Right atrium auricular region (tissue), 2 donors: ENCODE data around the gene SULT1A2. TPM values are rescaled to one million over a fixed set of nuclear protein-coding genes. Genes with fewer than 3 reads are reported as not detected.
"Not testable (repeated sequence)": the region's sequence is repeated elsewhere in the genome, so short reads cannot be mapped to it uniquely, and the experiment has no call there.

Source experiments
- DNase-seq: peaks from one replicate; pipeline ENCODE4 v3.0.0-alpha.2; 2019; ENCODE audit warnings: low spot score
- H3K27ac ChIP-seq, 2 donors: fragments of 200-600 bp; sonication (generic); 1 replicate in 1 of 2; 2 replicates in 1 of 2; pipeline ENCODE4 v1.5.1; 2016 to 2019
- H3K27me3 ChIP-seq, 2 donors: fragments of 200-600 bp; sonication (generic); one replicate each; pipeline versions ENCODE4 v1.5.1 to v1.6.0; 2017 to 2019
- H3K36me3 ChIP-seq: fragments of 200-600 bp; sonication (generic); one replicate; pipeline ENCODE4 v1.5.1; 2016
- H3K4me1 ChIP-seq, 2 donors: fragments of 200-600 bp; sonication (generic); one replicate each; pipeline versions ENCODE4 v1.5.1 to v1.6.0; 2017 to 2019
- H3K4me3 ChIP-seq, 2 donors: fragments of 200-600 bp; sonication (generic); 1 replicate in 1 of 2; 2 replicates in 1 of 2; pipeline ENCODE4 v1.5.1; 2017 to 2019; ENCODE audit warnings: mild to moderate bottlenecking in 1 of 2, moderate library complexity in 1 of 2
- H3K9me3 ChIP-seq, 2 donors: fragments of 200-600 bp; sonication (generic); one replicate each; pipeline ENCODE4 v1.5.1; 2019
- total RNA-seq, 2 donors: library from RNA; depleted of rRNA; stranded (reverse); fragments of >200 nt; gene quantifications; one replicate each; pipeline ENCODE4 v1.1.0, GENCODE V29; 2016
- TF ChIP-seq, protein P1 (sequence below), 2 donors: fragments of 200-600 bp; sonication (generic); IDR thresholded peaks; one replicate each; pipeline ENCODE4 v1.5.1; 2019; ENCODE audit warnings: antibody characterized with exemption in 2 of 2

The SULT1A2 gene
- total RNA-seq, 2 donors from 2014 or later: 1.9 to 2.7 TPM

DNA sequence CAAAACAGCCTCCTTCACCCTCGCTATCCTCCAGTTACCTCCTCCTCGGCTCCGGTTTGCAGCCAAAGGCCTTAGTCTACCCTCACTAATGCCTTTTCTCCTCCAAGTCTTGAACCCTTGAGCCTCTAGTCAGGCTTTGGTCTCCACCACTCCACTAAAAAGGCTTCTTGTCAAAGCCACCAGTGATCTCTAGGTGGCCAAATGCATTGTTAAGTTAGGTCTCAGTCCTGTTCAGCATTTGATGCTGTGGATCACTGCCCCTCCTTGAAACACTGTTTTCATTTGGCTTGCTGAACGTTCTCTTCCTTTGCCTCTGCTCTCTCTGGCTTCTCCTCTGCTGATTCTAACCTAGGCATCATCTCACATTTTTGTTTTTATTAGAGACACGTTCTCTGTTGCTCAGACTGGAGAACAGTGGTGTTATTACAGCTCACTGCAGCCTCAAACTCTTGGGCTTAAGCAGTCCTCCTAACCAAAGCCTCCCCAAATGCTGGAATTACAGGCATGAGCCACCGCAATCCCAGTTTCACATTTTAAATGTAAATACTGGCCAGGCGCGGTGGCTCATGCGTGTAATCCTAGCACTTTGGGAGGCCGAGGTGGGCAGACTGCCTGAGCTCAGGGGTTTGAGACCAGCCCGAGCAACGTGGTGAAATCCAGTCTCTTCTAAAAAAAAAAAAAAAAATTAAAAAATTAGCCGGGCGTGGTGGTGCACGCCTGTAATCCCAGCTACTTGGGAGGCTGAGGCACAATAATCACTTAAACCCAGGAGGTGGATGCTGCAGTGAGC lies 42.0 kb downstream of the SULT1A2 start:
- no peak for DNase-seq
- Histone ChIP-seq H3K9me3 (no peaks in the 10 kb centered on the region), H3K27me3 (no peaks in the 10 kb centered on the region), H3K4me1 (peaks cover 0 to 8% of the 10 kb centered on the region in 2 donors), H3K4me3 (peak overlapping the region; percentile 54 to 65), H3K27ac (peak overlapping the region; percentile 98), H3K36me3 (peaks cover 10% of the 10 kb centered on the region)
- TF ChIP-seq, protein P1, sequence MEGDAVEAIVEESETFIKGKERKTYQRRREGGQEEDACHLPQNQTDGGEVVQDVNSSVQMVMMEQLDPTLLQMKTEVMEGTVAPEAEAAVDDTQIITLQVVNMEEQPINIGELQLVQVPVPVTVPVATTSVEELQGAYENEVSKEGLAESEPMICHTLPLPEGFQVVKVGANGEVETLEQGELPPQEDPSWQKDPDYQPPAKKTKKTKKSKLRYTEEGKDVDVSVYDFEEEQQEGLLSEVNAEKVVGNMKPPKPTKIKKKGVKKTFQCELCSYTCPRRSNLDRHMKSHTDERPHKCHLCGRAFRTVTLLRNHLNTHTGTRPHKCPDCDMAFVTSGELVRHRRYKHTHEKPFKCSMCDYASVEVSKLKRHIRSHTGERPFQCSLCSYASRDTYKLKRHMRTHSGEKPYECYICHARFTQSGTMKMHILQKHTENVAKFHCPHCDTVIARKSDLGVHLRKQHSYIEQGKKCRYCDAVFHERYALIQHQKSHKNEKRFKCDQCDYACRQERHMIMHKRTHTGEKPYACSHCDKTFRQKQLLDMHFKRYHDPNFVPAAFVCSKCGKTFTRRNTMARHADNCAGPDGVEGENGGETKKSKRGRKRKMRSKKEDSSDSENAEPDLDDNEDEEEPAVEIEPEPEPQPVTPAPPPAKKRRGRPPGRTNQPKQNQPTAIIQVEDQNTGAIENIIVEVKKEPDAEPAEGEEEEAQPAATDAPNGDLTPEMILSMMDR (IDR thresholded peaks at IDR 0.05): no peak

GRCh38 chr16:28553776-28554633 lies 42.8 kb downstream of the SULT1A2 start, which contains the start of gene SGF29:
Gene SGF29, plus strand, starts transcription at chr16:28553920. Its CDS starts 27,150 bp downstream, at chr16:28581070.
- TF ChIP-seq, protein P1 (IDR thresholded peaks at IDR 0.05): peak in 1 of 2 donors; percentile 65

DNA sequence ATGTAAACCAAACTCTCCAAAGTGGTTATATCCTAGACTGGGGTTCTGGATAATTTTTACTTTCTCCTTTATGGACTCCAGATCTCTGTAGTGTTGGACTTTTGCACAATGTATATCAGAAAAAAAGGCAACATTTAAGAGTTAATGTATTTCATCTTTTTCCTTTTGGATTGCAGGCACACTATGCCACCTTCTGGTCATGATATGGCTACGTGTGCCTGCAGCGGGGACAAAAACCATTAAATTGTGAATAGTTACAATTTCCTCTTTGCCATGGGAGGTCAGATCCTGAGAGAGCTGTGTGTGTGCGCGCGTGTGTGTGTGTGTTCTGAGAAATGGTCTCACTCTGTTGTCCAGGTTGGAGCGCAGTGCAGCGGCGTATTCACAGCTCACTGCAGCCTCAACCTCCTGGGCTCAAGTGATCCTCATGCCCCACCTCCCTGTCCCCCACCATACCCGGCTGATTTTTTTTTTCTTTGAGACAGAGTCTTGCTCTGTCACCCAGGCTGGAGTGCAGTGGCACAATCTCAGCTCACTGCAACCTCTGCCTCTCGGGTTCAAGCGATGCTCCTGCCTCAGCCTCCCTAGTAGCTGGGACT lies 47.5 kb downstream of the SULT1A2 start:
- DNase-seq: no peak
- H3K4me3 ChIP-seq: no peak overlapping the region
- no peaks in the 10 kb centered on the region for H3K9me3 ChIP-seq
- H3K4me1 ChIP-seq: peaks cover 0 to under 1% of the 10 kb centered on the region in 2 donors
- H3K27ac ChIP-seq: no peak overlapping the region
- TF ChIP-seq, protein P1 (IDR thresholded peaks at IDR 0.05): peak in 1 of 2 donors; percentile 64
- no peaks in the 10 kb centered on the region for H3K27me3 ChIP-seq
- H3K36me3 ChIP-seq: no peaks in the 10 kb centered on the region

More at GRCh38 chr16:28553776-28554633, 42.8 kb downstream of the SULT1A2 start, which contains the start of gene SGF29:
- H3K4me1 ChIP-seq: peaks cover 0 to 8% of the 10 kb centered on the region in 2 donors
- peak; percentile 95 for DNase-seq
- H3K36me3 ChIP-seq: peaks cover 10% of the 10 kb centered on the region
- H3K9me3 ChIP-seq: no peaks in the 10 kb centered on the region
- peak within 1 kb of the TSS; percentile 54 to 65 for H3K4me3 ChIP-seq
- H3K27me3 ChIP-seq: no peaks in the 10 kb centered on the region
- H3K27ac ChIP-seq: peak within 1 kb of the TSS; percentile 98

- TF ChIP-seq, protein P1 (IDR thresholded peaks at IDR 0.05): no peak
Observed at GRCh38 chr16:28548306-28548802, 48.5 kb downstream of the SULT1A2 start.

GRCh38 chr16:28546626-28547025 lies 50.2 kb downstream of the SULT1A2 start:
- TF ChIP-seq, protein P1 (IDR thresholded peaks at IDR 0.05): no peak
- no peak overlapping the region for H3K27ac ChIP-seq
- H3K9me3 ChIP-seq: no peaks in the 10 kb centered on the region
- H3K4me3 ChIP-seq: no peak overlapping the region
- no peak for DNase-seq
- no peaks in the 10 kb centered on the region for H3K4me1 ChIP-seq
- H3K36me3 ChIP-seq: no peaks in the 10 kb centered on the region
- H3K27me3 ChIP-seq: no peaks in the 10 kb centered on the region

More at GRCh38 chr16:28548306-28548802, 48.5 kb downstream of the SULT1A2 start:
- Histone ChIP-seq H3K4me1 (no peaks in the 10 kb centered on the region), H3K27me3 (no peaks in the 10 kb centered on the region), H3K36me3 (no peaks in the 10 kb centered on the region), H3K4me3 (no peak overlapping the region), H3K9me3 (no peaks in the 10 kb centered on the region), H3K27ac (no peak overlapping the region)
- no peak for DNase-seq

GRCh38 chr16:28545964-28546363 lies 50.9 kb downstream of the SULT1A2 start:
- H3K9me3 ChIP-seq, H3K4me3 ChIP-seq, H3K36me3 ChIP-seq, H3K4me1 ChIP-seq, H3K27ac ChIP-seq, H3K27me3 ChIP-seq, DNase-seq: not testable (repeated sequence)
